Activated naive CD8-positive, alpha-beta T cell treated with anti-CD3 and anti-CD28 coated beads, Interleukin-2, amount 50 U/mL, for 24 hours (primary cell): ENCODE measurements around the gene UNC5A.

Source experiments
- ATAC-seq: fragments of 150-1000 bp; cut with Tn5 transposase; one replicate; pipeline ENCODE4 v1.10.0; 2021
- DNase-seq: peaks from one replicate; pipeline ENCODE4 v3.0.0; 2021
- H3K27ac Mint-ChIP-seq: one replicate; pipeline ENCODE4 v1.8.0; 2021; ENCODE audit warnings: mild to moderate bottlenecking, mixed read lengths
- H3K27me3 Mint-ChIP-seq: one replicate; pipeline ENCODE4 v1.8.0; 2021; ENCODE audit warnings: mixed read lengths
- H3K36me3 Mint-ChIP-seq: one replicate; pipeline ENCODE4 v1.8.0; 2021; ENCODE audit warnings: low read depth, mixed read lengths
- H3K4me1 Mint-ChIP-seq: one replicate; pipeline ENCODE4 v1.8.0; 2021; ENCODE audit warnings: mixed read lengths
- H3K4me3 Mint-ChIP-seq: one replicate; pipeline ENCODE4 v1.8.0; 2021; ENCODE audit warnings: mild to moderate bottlenecking, moderate library complexity, mixed read lengths
- H3K9me3 Mint-ChIP-seq: one replicate; pipeline ENCODE4 v1.8.0; 2021; ENCODE audit warnings: mixed read lengths

The UNC5A gene

GRCh38 chr5:176830995-176831423 lies 20.6 kb downstream of the UNC5A start:
- Mint-ChIP-seq H3K27me3 (peaks cover 31% of the 10 kb centered on the region), H3K4me1 (no peaks in the 10 kb centered on the region), H3K4me3 (no peak overlapping the region), H3K27ac (no peak overlapping the region), H3K36me3 (no peaks in the 10 kb centered on the region), H3K9me3 (no peaks in the 10 kb centered on the region)
- no peak for DNase-seq
- ATAC-seq = no peak

DNA sequence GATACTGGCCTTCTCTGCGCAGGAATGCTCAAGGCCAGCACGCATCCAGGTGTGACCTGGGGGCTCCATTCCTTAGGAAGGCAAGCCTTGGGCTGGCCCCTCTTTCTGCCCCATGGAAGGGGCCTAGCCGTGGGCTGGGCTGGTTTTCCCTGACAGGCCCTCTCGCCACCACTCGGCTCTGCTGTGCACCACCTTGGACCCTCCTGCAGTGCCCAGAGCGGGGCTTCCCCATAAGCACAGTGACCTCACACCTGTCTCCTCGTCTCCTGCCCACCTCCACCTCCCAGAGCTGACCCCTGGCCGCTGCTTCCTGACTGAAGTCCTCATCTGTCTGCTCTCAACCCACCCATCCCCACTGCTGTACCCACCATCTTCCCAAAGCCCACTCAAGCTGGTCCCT lies 21.1 kb downstream of the UNC5A start:
- ATAC-seq (no peak), DNase-seq (no peak)
- no peaks in the 10 kb centered on the region for H3K9me3 Mint-ChIP-seq
- no peak overlapping the region for H3K4me3 Mint-ChIP-seq
- no peaks in the 10 kb centered on the region for H3K36me3 Mint-ChIP-seq
- no peaks in the 10 kb centered on the region for H3K4me1 Mint-ChIP-seq
- H3K27ac Mint-ChIP-seq = no peak overlapping the region
- peaks cover 32% of the 10 kb centered on the region for H3K27me3 Mint-ChIP-seq

DNA sequence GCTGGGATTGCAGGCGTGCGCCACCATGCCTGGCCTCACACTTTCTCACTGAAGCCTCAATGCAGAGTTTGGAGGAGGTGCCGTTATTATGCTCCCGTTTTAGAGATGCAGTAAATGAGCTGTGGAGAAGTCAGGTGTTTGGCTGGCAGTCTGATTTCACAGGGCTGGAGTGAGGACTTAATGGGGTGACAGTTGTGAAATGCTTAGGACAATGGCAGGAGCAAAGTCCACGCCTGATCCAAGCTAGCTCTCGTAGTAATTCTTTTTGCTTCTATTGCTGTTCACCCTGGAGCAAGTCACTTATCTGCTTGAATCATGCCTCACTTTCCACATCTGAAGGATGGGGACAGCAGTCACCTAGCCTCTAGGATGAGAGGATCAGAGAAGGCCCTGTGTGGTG lies 21.8 kb downstream of the UNC5A start:
- Mint-ChIP-seq H3K36me3 (no peaks in the 10 kb centered on the region), H3K27me3 (peaks cover 31% of the 10 kb centered on the region), H3K4me3 (no peak overlapping the region), H3K4me1 (no peaks in the 10 kb centered on the region), H3K9me3 (no peaks in the 10 kb centered on the region), H3K27ac (no peak overlapping the region)
- ATAC-seq (no peak), DNase-seq (no peak)

GRCh38 chr5:176833286-176833685 lies 22.9 kb downstream of the UNC5A start:
- H3K36me3 Mint-ChIP-seq = no peaks in the 10 kb centered on the region
- no peaks in the 10 kb centered on the region for H3K4me1 Mint-ChIP-seq
- DNase-seq (no peak), ATAC-seq (no peak)
- no peaks in the 10 kb centered on the region for H3K9me3 Mint-ChIP-seq
- no peak overlapping the region for H3K4me3 Mint-ChIP-seq
- H3K27me3 Mint-ChIP-seq = peaks cover 31% of the 10 kb centered on the region
- no peak overlapping the region for H3K27ac Mint-ChIP-seq

DNA sequence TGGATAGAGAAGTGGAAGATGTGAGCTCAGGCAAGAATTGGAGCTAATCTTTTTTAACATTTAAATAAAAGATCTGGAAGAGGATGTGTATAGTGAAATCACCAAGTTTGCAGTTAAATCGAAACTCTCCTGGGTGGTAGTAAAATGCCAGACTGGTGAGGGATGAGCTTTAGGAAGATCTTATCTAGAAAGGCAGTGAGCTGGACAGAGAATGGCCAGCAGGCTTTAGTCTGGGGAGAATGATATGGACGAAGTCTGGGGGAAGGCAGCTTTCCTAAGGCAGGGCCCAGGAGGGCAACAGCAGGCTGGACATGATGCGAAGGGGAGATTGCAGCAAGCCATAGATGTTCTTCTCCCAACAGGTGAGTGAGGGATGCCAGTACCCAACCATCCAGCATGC lies 25.6 kb downstream of the UNC5A start:
- Mint-ChIP-seq H3K36me3 (no peaks in the 10 kb centered on the region), H3K27me3 (peaks cover 33% of the 10 kb centered on the region), H3K27ac (no peak overlapping the region), H3K4me1 (no peaks in the 10 kb centered on the region), H3K4me3 (no peak overlapping the region), H3K9me3 (no peaks in the 10 kb centered on the region)
- no peak for DNase-seq
- no peak for ATAC-seq

GRCh38 chr5:176836811-176837706 lies 26.7 kb downstream of the UNC5A start:
- DNase-seq (no peak), ATAC-seq (no peak)
- Mint-ChIP-seq H3K9me3 (no peaks in the 10 kb centered on the region), H3K4me3 (no peak overlapping the region), H3K4me1 (no peaks in the 10 kb centered on the region), H3K27me3 (peaks cover 30% of the 10 kb centered on the region), H3K27ac (no peak overlapping the region), H3K36me3 (no peaks in the 10 kb centered on the region)

DNA sequence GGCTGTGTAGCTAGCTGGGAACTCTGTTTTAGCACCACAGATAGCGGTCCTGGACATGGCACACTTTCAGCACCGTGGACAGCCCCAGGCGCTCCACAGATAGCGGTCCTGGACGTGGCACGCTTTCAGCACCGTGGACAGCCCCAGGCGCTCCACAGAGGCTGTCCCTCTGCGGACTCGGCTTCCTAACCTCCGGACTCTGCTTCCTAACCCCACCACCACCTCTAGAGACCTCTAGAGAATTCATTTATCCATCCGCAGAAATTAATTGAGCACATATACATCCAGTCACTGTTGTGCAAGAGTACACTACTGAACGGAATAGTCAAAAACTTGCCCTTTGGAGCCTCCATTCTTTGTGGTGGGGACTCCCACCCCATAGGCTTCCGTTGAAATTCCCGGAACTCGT lies 27.4 kb downstream of the UNC5A start:
- H3K4me1 Mint-ChIP-seq = no peaks in the 10 kb centered on the region
- peaks cover 29% of the 10 kb centered on the region for H3K27me3 Mint-ChIP-seq
- no peaks in the 10 kb centered on the region for H3K36me3 Mint-ChIP-seq
- DNase-seq = peak; percentile 81
- H3K9me3 Mint-ChIP-seq = no peaks in the 10 kb centered on the region
- H3K4me3 Mint-ChIP-seq = no peak overlapping the region
- peak; percentile 82 for ATAC-seq
- no peak overlapping the region for H3K27ac Mint-ChIP-seq

DNA sequence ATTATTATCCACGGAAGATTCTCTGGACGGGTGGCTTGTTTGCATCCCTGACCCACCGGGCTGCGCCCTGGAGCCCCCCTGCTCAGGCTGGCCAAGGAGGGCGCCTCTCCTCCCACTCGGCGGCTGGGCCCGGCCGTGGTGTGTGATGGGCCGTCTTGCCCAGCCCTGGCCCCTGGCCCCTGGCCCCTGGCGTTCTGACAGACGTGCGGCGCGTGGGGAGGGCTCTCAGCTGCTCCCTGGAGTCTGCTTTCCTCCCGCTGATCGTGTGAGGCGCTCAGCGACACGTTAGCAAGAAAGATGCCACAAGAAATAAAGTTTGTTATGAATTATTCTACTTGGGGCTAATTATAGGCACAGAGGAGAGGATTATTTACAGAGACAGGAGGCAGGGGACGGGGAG lies 33.3 kb downstream of the UNC5A start:
- no peaks in the 10 kb centered on the region for H3K4me1 Mint-ChIP-seq
- DNase-seq (no peak), ATAC-seq (no peak)
- no peaks in the 10 kb centered on the region for H3K9me3 Mint-ChIP-seq
- peaks cover 26% of the 10 kb centered on the region for H3K27me3 Mint-ChIP-seq
- no peak overlapping the region for H3K27ac Mint-ChIP-seq
- no peaks in the 10 kb centered on the region for H3K36me3 Mint-ChIP-seq
- no peak overlapping the region for H3K4me3 Mint-ChIP-seq

- ATAC-seq (no peak), DNase-seq (no peak)
- Mint-ChIP-seq H3K9me3 (no peaks in the 10 kb centered on the region), H3K36me3 (no peaks in the 10 kb centered on the region), H3K27me3 (peaks cover 26% of the 10 kb centered on the region), H3K4me1 (no peaks in the 10 kb centered on the region), H3K4me3 (no peak overlapping the region), H3K27ac (no peak overlapping the region)
Measured at GRCh38 chr5:176844281-176844680, 33.9 kb downstream of the UNC5A start.

DNA sequence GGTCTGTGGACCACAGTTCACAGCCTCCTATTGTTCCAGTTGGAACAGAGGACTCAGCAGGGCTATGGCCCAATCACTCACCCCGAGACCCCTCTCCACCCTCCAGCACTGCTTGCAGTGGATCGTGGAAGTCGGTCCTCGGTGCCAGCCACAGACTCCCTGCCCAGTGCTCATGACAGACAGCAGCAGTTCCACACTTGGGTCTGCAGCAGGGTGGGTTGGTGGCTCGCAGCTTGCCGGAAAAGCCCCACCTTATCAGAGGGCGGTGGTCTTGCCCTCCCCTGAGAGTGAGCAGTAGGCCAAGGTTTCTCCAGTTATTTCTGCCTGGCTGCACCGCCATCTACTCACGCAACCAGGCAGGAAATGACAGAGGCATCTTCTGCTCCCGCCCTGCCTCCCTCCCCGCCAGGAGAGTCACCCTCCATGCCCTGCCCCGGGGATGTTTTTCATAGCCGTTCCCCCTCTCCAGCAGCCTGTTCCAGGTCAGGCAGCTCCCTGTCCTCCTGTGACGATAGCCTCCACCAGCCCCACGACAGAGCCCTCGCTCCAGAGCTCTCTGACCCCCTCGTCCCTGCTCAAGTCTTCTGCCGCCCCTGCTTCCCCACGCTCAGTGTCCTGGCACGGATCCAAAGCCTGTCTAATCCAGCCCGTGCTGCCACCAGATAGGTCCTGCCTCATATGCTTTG lies 34.5 kb downstream of the UNC5A start:
- ATAC-seq = no peak
- no peak overlapping the region for H3K27ac Mint-ChIP-seq
- H3K27me3 Mint-ChIP-seq = peaks cover 28% of the 10 kb centered on the region
- no peaks in the 10 kb centered on the region for H3K4me1 Mint-ChIP-seq
- no peak for DNase-seq
- H3K36me3 Mint-ChIP-seq = no peaks in the 10 kb centered on the region
- no peak overlapping the region for H3K4me3 Mint-ChIP-seq
- no peaks in the 10 kb centered on the region for H3K9me3 Mint-ChIP-seq

GRCh38 chr5:176845392-176845713 lies 35.0 kb downstream of the UNC5A start:
- H3K36me3 Mint-ChIP-seq = no peaks in the 10 kb centered on the region
- DNase-seq (no peak), ATAC-seq (no peak)
- no peaks in the 10 kb centered on the region for H3K9me3 Mint-ChIP-seq
- H3K4me3 Mint-ChIP-seq = no peak overlapping the region
- H3K4me1 Mint-ChIP-seq = no peaks in the 10 kb centered on the region
- no peak overlapping the region for H3K27ac Mint-ChIP-seq
- peaks cover 31% of the 10 kb centered on the region for H3K27me3 Mint-ChIP-seq

GRCh38 chr5:176846335-176847140 lies 36.2 kb downstream of the UNC5A start:
- H3K27me3 Mint-ChIP-seq = peaks cover 29% of the 10 kb centered on the region
- no peak overlapping the region for H3K4me3 Mint-ChIP-seq
- no peaks in the 10 kb centered on the region for H3K9me3 Mint-ChIP-seq
- peak; percentile 17 for DNase-seq
- no peak for ATAC-seq
- H3K27ac Mint-ChIP-seq = no peak overlapping the region
- no peaks in the 10 kb centered on the region for H3K4me1 Mint-ChIP-seq
- H3K36me3 Mint-ChIP-seq = no peaks in the 10 kb centered on the region

DNA sequence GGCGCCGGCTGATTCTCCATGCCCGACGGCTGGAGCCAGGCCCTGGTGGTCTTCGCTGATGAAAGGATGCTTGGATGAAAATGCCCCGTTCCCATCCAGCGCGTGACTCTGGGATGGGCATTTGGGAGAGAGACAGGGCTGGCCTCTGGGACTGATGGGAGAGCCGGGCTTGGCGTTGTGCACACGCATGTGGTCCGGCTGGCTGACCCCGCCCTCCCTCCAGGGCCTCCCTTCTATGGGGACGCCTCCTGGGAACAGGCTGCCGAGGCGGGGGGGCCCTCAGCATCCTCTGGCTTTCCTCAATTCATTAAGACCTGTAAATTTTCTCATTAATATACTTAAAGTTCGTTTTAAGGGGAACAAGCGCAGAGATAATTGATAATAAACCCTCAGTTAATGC lies 36.8 kb downstream of the UNC5A start:
- ATAC-seq = no peak
- H3K9me3 Mint-ChIP-seq = no peaks in the 10 kb centered on the region
- no peaks in the 10 kb centered on the region for H3K36me3 Mint-ChIP-seq
- no peaks in the 10 kb centered on the region for H3K4me1 Mint-ChIP-seq
- H3K27ac Mint-ChIP-seq = no peak overlapping the region
- peaks cover 28% of the 10 kb centered on the region for H3K27me3 Mint-ChIP-seq
- no peak overlapping the region for H3K4me3 Mint-ChIP-seq
- no peak for DNase-seq

DNA sequence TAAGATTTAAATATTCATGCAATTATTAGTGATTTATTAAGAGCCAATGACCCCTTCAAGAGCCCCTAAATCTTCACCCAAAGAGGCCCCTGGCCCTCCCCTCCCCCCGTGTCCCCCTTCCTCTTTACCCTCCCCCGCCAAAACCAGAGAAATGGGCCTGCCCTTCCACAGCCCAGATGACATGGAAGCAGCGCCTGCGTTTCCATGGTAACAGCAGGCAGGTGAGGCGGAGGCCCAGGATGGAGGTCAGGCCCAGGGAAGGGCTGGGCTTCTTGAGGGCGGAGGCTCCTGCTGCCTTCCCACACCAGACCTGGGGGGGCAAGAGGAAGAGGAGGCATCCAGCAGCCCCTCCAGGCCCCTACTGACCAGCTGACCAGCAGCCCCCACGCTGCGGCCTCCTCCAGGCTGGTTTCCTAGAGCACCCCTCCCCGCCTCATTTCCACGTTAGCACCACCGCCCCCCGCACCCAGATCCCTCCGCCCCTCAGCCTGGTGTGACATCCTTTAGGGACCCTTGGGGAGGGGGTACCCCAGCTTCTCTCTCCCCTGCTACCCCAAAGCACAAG lies 37.4 kb downstream of the UNC5A start:
- Mint-ChIP-seq H3K4me3 (no peak overlapping the region), H3K27me3 (peaks cover 25% of the 10 kb centered on the region), H3K4me1 (no peaks in the 10 kb centered on the region), H3K27ac (no peak overlapping the region), H3K9me3 (no peaks in the 10 kb centered on the region), H3K36me3 (no peaks in the 10 kb centered on the region)
- DNase-seq (no peak), ATAC-seq (no peak)
